ENCODE data around the gene SLU7. TPM values are rescaled to one million over a fixed set of nuclear protein-coding genes. Genes with fewer than 3 reads are reported as not detected.

Gene SLU7
- polyA plus RNA-seq, 1 of the 3 experiments (the other 2 are of a cell fraction), result 22.3 TPM

GRCh38 chr5:160461378-160461777 is 42.5 kb upstream of the SLU7 start (continued):
- TF ChIP-seq EP300 (IDR thresholded peaks at IDR 0.05; ENCODE audit: borderline replicate concordance in 1 of 2, low read depth in 1 of 2, low read length in 1 of 2) (no peak), SMC3 (IDR thresholded peaks at IDR 0.05; ENCODE audit: low read depth, low read length) (no peak), POLR2AphosphoS5 (IDR thresholded peaks at IDR 0.05; ENCODE audit: low read depth, low read length) (no peak), EZH2phosphoT487 (IDR thresholded peaks at IDR 0.05; ENCODE audit: borderline replicate concordance, low read depth) (no peak), RFX5 (IDR thresholded peaks at IDR 0.05; ENCODE audit: low read length) (no peak), NFIC (IDR thresholded peaks at IDR 0.05; ENCODE audit: borderline replicate concordance) (no peak), RCOR1 (IDR thresholded peaks at IDR 0.05; ENCODE audit: low read length) (no peak), USF2 (IDR thresholded peaks at IDR 0.05; ENCODE audit: borderline replicate concordance, low read depth, low read length) (no peak)
- TF ChIP-seq, protein P1, sequence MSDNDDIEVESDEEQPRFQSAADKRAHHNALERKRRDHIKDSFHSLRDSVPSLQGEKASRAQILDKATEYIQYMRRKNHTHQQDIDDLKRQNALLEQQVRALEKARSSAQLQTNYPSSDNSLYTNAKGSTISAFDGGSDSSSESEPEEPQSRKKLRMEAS (IDR thresholded peaks at IDR 0.05; ENCODE audit: low read depth), result no peak
- TF ChIP-seq, protein P2, sequence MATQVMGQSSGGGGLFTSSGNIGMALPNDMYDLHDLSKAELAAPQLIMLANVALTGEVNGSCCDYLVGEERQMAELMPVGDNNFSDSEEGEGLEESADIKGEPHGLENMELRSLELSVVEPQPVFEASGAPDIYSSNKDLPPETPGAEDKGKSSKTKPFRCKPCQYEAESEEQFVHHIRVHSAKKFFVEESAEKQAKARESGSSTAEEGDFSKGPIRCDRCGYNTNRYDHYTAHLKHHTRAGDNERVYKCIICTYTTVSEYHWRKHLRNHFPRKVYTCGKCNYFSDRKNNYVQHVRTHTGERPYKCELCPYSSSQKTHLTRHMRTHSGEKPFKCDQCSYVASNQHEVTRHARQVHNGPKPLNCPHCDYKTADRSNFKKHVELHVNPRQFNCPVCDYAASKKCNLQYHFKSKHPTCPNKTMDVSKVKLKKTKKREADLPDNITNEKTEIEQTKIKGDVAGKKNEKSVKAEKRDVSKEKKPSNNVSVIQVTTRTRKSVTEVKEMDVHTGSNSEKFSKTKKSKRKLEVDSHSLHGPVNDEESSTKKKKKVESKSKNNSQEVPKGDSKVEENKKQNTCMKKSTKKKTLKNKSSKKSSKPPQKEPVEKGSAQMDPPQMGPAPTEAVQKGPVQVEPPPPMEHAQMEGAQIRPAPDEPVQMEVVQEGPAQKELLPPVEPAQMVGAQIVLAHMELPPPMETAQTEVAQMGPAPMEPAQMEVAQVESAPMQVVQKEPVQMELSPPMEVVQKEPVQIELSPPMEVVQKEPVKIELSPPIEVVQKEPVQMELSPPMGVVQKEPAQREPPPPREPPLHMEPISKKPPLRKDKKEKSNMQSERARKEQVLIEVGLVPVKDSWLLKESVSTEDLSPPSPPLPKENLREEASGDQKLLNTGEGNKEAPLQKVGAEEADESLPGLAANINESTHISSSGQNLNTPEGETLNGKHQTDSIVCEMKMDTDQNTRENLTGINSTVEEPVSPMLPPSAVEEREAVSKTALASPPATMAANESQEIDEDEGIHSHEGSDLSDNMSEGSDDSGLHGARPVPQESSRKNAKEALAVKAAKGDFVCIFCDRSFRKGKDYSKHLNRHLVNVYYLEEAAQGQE (IDR thresholded peaks at IDR 0.05; ENCODE audit: low read depth, low read length), result no peak

- Histone ChIP-seq H3K9ac (no peak overlapping the region), H3K4me2 (no peak overlapping the region), H3K27me3 (ENCODE audit: insufficient read depth) (no peaks in the 10 kb centered on the region), H3K36me3 (replicated peaks in 1 of 2; ENCODE audit: control insufficient read depth in 1 of 2, insufficient read depth in 2 of 2, low read length in 1 of 2) (no peaks in the 10 kb centered on the region), H3K79me2 (ENCODE audit: insufficient read depth) (no peaks in the 10 kb centered on the region), H3K9me3 (no peaks in the 10 kb centered on the region), H4K20me1 (ENCODE audit: insufficient read depth) (no peaks in the 10 kb centered on the region), H3K27ac (ENCODE audit: low read depth in 2 of 2, low read length in 1 of 2) (no peak overlapping the region), H3K9me2 (no peaks in the 10 kb centered on the region), H3F3A (replicated peaks; ENCODE audit: insufficient read depth) (peaks cover 4% of the 10 kb centered on the region), H3K4me3 (ENCODE audit: low read depth in 2 of 2, low read length in 1 of 2) (no peak overlapping the region), H3K4me1 (ENCODE audit: control insufficient read depth in 1 of 2, insufficient read depth in 2 of 2, low read depth in 1 of 2, low read length in 1 of 2) (peaks cover 0 to 10% of the 10 kb centered on the region in 2 experiments; a peak in 2 of 4 replicates), H2AFZ (ENCODE audit: low read depth) (no peak overlapping the region)
- ChIA-PET CTCF (interaction anchor here (4.4 kb wide), 1 partner anchor 22 kb away, joined by 32 read pairs; no protein-coding TSS in a partner anchor), POLR2A (no interaction called here)
- TF ChIP-seq ELF1 (IDR thresholded peaks at IDR 0.05), result no peak
- TF ChIP-seq TEAD4 (IDR thresholded peaks at IDR 0.05; ENCODE audit: borderline replicate concordance, insufficient read depth), result 0 out of 2 replicates have a peak, but pooled peaks have one; percentile 33
- TF ChIP-seq, protein P3, sequence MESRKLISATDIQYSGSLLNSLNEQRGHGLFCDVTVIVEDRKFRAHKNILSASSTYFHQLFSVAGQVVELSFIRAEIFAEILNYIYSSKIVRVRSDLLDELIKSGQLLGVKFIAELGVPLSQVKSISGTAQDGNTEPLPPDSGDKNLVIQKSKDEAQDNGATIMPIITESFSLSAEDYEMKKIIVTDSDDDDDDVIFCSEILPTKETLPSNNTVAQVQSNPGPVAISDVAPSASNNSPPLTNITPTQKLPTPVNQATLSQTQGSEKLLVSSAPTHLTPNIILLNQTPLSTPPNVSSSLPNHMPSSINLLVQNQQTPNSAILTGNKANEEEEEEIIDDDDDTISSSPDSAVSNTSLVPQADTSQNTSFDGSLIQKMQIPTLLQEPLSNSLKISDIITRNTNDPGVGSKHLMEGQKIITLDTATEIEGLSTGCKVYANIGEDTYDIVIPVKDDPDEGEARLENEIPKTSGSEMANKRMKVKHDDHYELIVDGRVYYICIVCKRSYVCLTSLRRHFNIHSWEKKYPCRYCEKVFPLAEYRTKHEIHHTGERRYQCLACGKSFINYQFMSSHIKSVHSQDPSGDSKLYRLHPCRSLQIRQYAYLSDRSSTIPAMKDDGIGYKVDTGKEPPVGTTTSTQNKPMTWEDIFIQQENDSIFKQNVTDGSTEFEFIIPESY (IDR thresholded peaks at IDR 0.05; ENCODE audit: borderline replicate concordance, low read depth), result no peak
- peak; percentile 46 for TF ChIP-seq CTCF (IDR thresholded peaks at IDR 0.05)
- TF ChIP-seq RCOR1 (IDR thresholded peaks at IDR 0.05; ENCODE audit: low read length), result no peak
- TF ChIP-seq TAF1 (IDR thresholded peaks at IDR 0.05; ENCODE audit: borderline replicate concordance, low read depth, low read length), result no peak
- no peak for DNase-seq
- 47% methylated on average over 4 of the region's 4 CpGs for WGBS (ENCODE audit: low lambda C conversion rate)
These were observed 41.6 kb upstream of the SLU7 start for GRCh38 chr5:160460377-160461049.
